ENCODE results near the gene NTN5.
"Not testable (repeated sequence)": the region's sequence is repeated elsewhere in the genome, so short reads cannot be mapped to it uniquely, and the experiment has no call there.

The NTN5 gene

GRCh38 chr19:48664476-48664875, 8.3 kb downstream of the NTN5 start:
- no peak for ATAC-seq
- no peaks in the 10 kb centered on the region for H3K27me3 Mint-ChIP-seq
- H3K4me3 Mint-ChIP-seq = no peak overlapping the region
- DNase-seq = no peak
- H3K9me3 Mint-ChIP-seq = peaks cover 0 to 1% of the 10 kb centered on the region in 2 donors
- H3K4me1 Mint-ChIP-seq = peaks cover 9% of the 10 kb centered on the region
- H3K27ac Mint-ChIP-seq = no peak overlapping the region

DNA sequence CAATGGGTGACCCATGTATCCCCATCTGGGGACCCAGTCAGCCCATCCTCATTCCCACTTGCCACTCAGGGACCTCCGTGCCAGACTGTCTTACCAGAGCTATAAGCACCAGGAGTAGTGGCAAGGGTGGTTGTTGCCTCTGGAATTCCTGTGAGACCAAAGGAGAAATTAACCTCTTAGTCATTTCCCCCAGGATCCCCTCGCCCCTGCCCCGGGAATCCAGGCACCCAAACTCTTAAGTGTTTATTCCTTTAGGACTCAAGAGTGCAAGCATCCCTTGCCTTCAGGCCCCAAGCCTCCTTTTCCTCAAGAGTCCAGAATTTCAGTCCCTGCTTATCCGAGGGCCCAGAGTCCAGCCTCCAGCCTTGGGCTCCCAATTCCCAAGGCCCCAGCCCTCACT, 9.2 kb downstream of the NTN5 start:
- DNase-seq (no peak), ATAC-seq (no peak)
- no peak overlapping the region for H3K4me3 Mint-ChIP-seq
- no peak overlapping the region for H3K27ac Mint-ChIP-seq
- peaks cover 9% of the 10 kb centered on the region for H3K4me1 Mint-ChIP-seq
- no peaks in the 10 kb centered on the region for H3K27me3 Mint-ChIP-seq
- no peaks in the 10 kb centered on the region for H3K9me3 Mint-ChIP-seq

DNA sequence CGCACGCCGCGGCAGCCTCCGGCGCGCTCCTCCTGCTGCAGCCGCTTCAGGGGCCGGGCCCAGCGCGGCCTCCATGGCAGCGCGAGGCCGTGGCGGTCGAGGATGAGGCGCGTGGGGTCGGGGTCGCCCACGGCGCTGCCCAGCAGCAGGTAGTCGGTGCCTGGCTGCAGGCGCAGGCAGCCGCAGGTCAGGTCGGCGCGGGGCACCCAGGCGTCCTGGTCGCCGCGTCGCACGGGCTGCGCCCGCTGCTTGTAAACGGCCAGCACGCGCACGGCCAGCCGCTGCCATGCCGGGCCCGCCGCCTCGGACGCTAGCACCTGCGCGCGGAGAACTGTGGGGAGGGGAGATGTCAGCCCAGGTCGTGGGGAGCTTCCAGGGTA, 11.1 kb downstream of the NTN5 start:
- no peak overlapping the region for H3K4me3 Mint-ChIP-seq
- H3K4me1 Mint-ChIP-seq = peaks cover 9% of the 10 kb centered on the region
- no peak overlapping the region for H3K27ac Mint-ChIP-seq
- no peaks in the 10 kb centered on the region for H3K9me3 Mint-ChIP-seq
- DNase-seq (no peak), ATAC-seq (no peak)
- no peaks in the 10 kb centered on the region for H3K27me3 Mint-ChIP-seq

DNA sequence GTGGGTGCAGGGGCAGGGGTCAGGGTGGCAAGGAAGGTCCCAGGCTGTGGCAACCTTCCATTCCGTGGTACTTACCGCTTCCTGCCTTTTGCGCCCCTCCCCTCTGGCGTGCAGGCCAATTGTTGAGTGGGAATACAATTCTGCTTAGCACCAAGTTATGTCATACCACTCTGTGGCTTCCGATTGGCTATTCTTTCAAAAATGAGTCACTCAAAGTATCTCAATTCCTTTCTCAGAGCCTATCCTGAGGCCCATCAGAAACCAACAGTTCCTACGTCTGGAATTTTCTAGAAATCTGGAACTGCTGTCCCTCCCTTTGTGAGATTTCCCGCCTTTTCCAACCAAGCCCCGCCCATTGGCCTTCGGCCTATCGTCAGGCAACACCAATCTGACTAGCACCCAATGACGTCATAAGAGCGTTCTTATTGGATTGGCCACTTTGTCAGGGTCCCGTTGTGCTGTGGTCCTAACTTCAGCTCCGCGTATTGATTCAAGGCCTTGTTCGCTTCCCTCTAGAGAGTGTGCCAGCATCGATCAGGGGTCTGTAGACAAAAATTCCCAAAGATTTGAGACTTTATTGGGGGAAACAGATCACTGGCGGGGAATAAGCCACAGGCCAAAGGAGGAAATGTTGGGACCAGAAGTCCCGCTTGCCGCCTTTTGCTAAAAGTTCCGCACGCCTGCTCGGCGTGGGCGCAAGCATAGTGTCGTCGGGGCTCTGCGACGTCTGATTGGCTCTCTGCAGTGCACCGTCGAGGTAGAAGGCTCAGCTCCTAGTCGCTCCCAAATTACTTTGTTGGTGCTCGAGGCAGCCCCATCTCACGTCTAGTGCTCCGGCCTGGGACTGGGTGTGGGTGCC, 11.7 kb downstream of the NTN5 start:
- peak; percentile 96 for ATAC-seq
- peak; percentile 85 to 88 for DNase-seq
- H3K4me3 Mint-ChIP-seq = peak overlapping the region; percentile 67 to 75
- no peaks in the 10 kb centered on the region for H3K9me3 Mint-ChIP-seq
- H3K27me3 Mint-ChIP-seq = no peaks in the 10 kb centered on the region
- H3K27ac Mint-ChIP-seq = peak overlapping the region; percentile 94 to 99
- peaks cover 9% of the 10 kb centered on the region for H3K4me1 Mint-ChIP-seq

GRCh38 chr19:48659768-48660167, 13.0 kb downstream of the NTN5 start:
- ATAC-seq (no peak), DNase-seq (no peak)
- Mint-ChIP-seq H3K27me3 (no peaks in the 10 kb centered on the region), H3K4me1 (peaks cover 9% of the 10 kb centered on the region), H3K9me3 (no peaks in the 10 kb centered on the region), H3K27ac (no peak overlapping the region), H3K4me3 (no peak overlapping the region)

- H3K27me3 Mint-ChIP-seq = no peaks in the 10 kb centered on the region
Observed at GRCh38 chr19:48658483-48658882, 14.3 kb downstream of the NTN5 start.

DNA sequence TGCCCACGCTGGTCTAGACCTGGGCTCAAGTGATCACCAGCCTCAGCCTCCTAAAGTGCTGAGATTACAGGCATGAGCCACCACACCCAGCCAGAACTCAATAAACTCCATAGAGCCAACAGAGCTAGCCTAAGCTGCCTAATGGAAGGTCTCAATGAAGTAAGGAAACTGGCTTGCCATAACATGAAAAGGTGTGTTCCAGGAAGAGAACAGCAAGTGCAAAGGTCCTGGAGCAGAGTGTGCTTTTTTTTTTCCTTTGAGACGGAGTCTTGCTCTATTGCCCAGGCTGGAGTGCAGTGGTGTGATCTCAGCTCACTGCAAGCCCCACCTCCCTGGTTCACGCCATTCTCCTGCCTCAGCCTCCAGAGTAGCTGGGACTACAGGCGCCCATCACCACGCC, 15.0 kb downstream of the NTN5 start:
- not testable (repeated sequence) for H3K4me3 Mint-ChIP-seq, H3K4me1 Mint-ChIP-seq, H3K27ac Mint-ChIP-seq, DNase-seq, ATAC-seq, H3K27me3 Mint-ChIP-seq, H3K9me3 Mint-ChIP-seq

More at GRCh38 chr19:48658483-48658882, 14.3 kb downstream of the NTN5 start:
- Mint-ChIP-seq H3K27ac (no peak overlapping the region), H3K9me3 (no peaks in the 10 kb centered on the region), H3K4me1 (peaks cover 9% of the 10 kb centered on the region), H3K4me3 (no peak overlapping the region)
- DNase-seq (no peak), ATAC-seq (no peak)

DNA sequence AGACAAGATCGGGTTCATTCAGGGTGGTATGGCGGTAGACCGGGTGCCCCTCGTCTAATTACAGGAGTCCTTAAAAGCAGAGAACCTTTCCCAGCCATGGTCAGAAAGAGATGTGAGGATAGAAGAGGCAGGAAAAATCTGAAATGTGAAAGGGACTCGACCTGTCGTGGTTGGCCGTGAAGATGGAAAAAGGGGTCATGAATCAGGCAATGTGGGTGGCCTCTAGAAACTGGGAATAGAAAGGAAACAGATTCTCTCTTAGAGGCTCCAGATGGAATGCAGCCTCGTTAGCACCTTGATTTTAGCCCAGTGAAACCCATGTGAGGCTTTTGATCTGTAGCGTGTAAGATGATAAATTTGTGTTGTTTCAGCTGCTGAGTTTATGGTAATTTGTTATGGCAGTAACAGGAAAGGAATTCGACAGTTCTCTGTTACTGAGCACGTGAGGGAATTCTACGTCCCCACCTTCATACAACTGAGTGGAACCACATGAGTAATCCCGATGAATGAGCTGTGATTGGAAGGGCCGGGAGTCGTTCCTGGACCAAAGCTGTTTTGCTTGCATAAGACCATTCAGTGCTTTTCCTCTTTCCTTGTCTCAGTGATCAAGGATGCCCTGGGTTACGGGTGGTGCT, 15.9 kb downstream of the NTN5 start:
- no peak for DNase-seq
- no peak overlapping the region for H3K4me3 Mint-ChIP-seq
- H3K27me3 Mint-ChIP-seq = no peaks in the 10 kb centered on the region
- H3K4me1 Mint-ChIP-seq = peaks cover 9% of the 10 kb centered on the region
- H3K9me3 Mint-ChIP-seq = no peaks in the 10 kb centered on the region
- no peak overlapping the region for H3K27ac Mint-ChIP-seq
- ATAC-seq = no peak

DNA sequence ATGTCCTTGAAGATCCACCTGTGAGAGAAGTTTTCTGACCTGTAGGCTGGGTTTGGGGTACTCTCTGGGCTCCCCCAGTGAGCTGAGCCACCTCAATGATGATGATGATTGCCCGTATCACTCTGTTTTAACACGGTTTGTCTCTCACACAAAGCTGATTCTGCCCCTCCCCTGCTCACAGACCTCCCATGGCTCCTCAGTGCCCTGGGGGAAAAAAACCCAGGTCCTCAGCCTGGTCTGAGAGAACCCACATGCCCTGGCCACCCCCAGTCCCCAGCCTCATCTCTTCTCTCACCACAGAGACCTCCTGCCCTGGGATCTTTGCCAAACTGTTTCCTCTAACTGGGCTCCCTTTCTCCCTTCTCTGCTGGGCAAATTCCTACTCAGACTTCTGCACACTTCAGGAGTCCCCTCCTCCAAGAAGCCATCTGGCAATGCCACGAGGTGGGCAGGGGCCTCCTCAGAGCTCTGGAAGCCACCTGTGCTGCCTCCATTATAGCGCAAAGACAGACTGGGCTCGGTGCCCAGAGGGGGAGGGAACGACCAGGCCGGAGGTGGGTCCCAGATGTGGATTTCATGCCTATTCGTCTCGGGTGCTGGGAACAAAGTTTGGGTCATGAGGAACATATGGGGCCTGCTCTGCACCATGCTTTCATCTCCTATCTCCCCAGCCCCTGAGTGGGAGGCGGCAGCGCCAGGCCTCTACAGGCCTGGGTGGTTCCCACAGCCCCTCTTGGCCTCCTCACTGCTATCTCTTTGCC, 18.3 kb downstream of the NTN5 start:
- no peak for DNase-seq
- Mint-ChIP-seq H3K27me3 (no peaks in the 10 kb centered on the region), H3K27ac (peak overlapping the region; percentile 30 to 40), H3K4me1 (peaks cover 3% of the 10 kb centered on the region), H3K4me3 (no peak overlapping the region), H3K9me3 (no peaks in the 10 kb centered on the region)
- no peak for ATAC-seq

DNA sequence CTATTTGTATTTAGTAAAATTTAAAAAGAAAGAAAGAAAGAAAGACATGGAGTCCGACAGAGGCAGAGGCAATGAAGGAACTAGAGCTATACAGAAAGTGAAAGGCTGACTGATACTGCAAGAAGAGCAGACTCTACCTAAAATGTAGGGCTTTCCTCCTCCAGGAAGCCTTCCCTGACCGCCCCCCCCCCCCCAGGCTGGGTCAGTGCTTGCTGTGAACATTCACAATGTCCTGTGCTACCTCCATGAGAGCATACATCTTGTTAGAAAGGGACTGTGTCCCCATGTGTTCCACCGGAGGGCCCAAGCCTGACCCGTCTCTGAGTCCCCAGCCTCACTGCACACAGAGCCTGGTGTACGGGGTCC, 21.2 kb downstream of the NTN5 start:
- Mint-ChIP-seq H3K4me1 (peaks cover 23% of the 10 kb centered on the region), H3K9me3 (no peaks in the 10 kb centered on the region), H3K27me3 (no peaks in the 10 kb centered on the region), H3K27ac (no peak overlapping the region), H3K4me3 (no peak overlapping the region)
- DNase-seq = no peak
- no peak for ATAC-seq

DNA sequence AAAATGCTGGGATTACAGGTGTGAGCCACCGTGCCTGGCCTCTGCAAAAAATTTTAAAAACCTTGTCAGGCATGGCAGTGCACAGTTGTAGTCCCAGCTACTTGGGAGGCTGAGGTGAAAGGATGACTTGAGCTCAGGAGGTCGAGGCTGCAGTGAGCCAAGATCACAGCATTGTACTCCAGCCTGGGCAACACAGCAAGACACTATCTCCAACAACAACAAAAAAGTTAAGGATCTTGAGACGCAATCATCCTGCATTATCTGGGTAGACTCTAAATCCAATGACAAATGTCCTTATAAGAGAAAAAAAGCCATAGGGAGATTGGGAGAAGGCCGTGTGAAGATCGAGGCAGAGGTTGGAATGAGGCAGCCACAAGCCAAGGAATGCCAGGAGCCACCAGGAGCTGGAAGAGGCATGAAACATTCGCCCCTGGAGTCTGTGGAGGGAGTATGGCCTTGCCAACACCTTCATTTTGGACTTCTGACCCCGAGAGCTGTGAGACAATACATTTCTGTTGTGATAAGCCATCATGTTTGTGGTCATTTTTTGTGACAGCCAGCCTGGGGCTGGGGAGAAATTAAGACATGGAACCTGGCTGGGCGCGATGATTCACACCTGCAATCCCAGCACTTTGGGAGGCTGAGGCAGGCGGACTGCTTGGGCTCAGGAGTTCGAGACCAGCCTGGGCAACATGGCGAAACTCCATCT, 21.7 kb downstream of the NTN5 start:
- Mint-ChIP-seq H3K4me3 (no peak overlapping the region), H3K27ac (no peak overlapping the region), H3K4me1 (peaks cover 27% of the 10 kb centered on the region), H3K9me3 (no peaks in the 10 kb centered on the region), H3K27me3 (no peaks in the 10 kb centered on the region)
- DNase-seq (no peak), ATAC-seq (no peak)

DNA sequence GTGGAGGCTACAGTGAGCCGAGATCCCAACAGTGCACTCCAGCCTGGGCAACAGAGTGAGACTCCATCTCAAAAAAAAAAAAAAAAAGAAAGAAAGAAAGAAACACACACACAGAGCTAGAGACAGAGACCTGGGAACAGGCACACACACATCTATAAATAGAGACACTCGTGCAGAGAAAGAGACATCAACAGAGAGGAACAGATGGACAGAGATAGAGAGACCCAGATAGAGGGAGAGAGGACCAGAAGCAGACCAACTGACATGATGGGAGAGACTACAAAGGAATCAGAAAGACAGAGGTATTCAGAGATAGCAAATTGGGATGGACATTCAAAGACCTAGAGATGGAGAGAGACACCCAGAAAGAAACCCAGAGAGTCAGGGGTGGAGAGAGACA, 24.7 kb downstream of the NTN5 start:
- H3K9me3 Mint-ChIP-seq = no peaks in the 10 kb centered on the region
- no peak overlapping the region for H3K27ac Mint-ChIP-seq
- H3K4me3 Mint-ChIP-seq = no peak overlapping the region
- peaks cover 48% of the 10 kb centered on the region for H3K4me1 Mint-ChIP-seq
- no peak for ATAC-seq
- no peak for DNase-seq
- no peaks in the 10 kb centered on the region for H3K27me3 Mint-ChIP-seq

- H3K4me3 Mint-ChIP-seq = peak overlapping the region; percentile 89 to 97
- no peaks in the 10 kb centered on the region for H3K9me3 Mint-ChIP-seq
- H3K4me1 Mint-ChIP-seq = peaks cover 48% of the 10 kb centered on the region
- H3K27ac Mint-ChIP-seq = peak overlapping the region in 1 of 2 donors; percentile 67
- no peak for DNase-seq
- ATAC-seq = no peak
- no peaks in the 10 kb centered on the region for H3K27me3 Mint-ChIP-seq
Observed at GRCh38 chr19:48646722-48647216, 26.0 kb downstream of the NTN5 start.

DNA sequence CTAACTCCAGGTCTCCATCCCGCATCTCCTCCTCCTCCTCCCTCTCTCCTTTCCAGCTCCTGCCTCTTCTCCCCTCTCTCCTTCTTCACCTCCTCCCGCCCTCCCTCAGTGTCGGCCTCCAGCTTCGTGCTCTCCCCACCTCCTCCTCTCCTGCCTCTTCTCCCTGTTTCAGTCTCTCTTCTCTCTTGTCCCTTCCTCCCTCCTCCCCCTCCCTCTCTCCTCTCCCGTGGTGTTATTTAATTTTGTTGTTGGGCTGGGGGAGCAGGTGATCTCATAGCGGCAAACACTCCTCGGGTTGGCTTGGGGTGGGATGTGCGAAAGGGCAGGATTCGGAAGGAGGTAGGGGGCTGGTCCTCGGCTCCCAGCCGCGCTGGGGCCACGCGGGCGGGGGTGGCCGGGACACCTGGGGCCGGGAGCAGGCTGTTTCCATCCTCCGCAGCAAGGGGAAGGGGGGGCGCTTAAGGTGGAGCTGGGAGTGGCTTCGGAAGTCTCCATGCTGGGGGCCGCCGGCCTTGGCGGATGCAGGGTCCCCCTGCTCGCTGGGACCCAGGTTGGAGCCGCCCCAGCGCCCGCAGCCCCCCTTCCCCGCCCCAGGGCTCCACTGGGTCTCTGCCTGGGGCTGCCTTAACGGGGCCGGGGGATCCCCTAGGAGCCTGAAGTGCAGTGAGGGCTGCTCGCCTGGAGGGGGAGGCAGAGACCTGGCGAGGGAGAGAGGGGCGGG, 26.7 kb downstream of the NTN5 start, which contains the start of gene CA11:
Gene CA11, minus strand, starts transcription at position 187 of the 721 bp plus-strand sequence. CDS start 555 bp downstream, outside the sequence.
- ATAC-seq = peak; percentile 89
- Mint-ChIP-seq H3K4me1 (peaks cover 48% of the 10 kb centered on the region), H3K27me3 (no peaks in the 10 kb centered on the region)

GRCh38 chr19:48645620-48646000, 27.2 kb downstream of the NTN5 start:
- no peaks in the 10 kb centered on the region for H3K27me3 Mint-ChIP-seq
- no peak for ATAC-seq
- H3K4me1 Mint-ChIP-seq = peaks cover 48% of the 10 kb centered on the region
- no peak for DNase-seq
- no peaks in the 10 kb centered on the region for H3K9me3 Mint-ChIP-seq
- peak overlapping the region; percentile 89 to 97 for H3K4me3 Mint-ChIP-seq
- H3K27ac Mint-ChIP-seq = peak overlapping the region; percentile 44 to 87

More for the DNA sequence above, 26.7 kb downstream of the NTN5 start, which contains the start of gene CA11:
- H3K4me3 Mint-ChIP-seq = peak within 1 kb of the TSS; percentile 89 to 97
- peak within 1 kb of the TSS; percentile 67 to 87 for H3K27ac Mint-ChIP-seq
- DNase-seq = peak; percentile 94 to 95
- no peaks in the 10 kb centered on the region for H3K9me3 Mint-ChIP-seq

All from stimulated activated naive CD8-positive, alpha-beta T cell treated with anti-CD3 and anti-CD28 coated beads, Interleukin-15, amount 100 ng/mL, for 72 hours (primary cell).